HK-2 (cell line): Measurements from ENCODE around the gene ERRFI1.

Experiments used
- DNase-seq: peaks from one replicate; pipeline ENCODE4 v3.0.0-alpha.2; 2018; ENCODE audit not compliant: unreplicated experiment

Gene ERRFI1

DNA sequence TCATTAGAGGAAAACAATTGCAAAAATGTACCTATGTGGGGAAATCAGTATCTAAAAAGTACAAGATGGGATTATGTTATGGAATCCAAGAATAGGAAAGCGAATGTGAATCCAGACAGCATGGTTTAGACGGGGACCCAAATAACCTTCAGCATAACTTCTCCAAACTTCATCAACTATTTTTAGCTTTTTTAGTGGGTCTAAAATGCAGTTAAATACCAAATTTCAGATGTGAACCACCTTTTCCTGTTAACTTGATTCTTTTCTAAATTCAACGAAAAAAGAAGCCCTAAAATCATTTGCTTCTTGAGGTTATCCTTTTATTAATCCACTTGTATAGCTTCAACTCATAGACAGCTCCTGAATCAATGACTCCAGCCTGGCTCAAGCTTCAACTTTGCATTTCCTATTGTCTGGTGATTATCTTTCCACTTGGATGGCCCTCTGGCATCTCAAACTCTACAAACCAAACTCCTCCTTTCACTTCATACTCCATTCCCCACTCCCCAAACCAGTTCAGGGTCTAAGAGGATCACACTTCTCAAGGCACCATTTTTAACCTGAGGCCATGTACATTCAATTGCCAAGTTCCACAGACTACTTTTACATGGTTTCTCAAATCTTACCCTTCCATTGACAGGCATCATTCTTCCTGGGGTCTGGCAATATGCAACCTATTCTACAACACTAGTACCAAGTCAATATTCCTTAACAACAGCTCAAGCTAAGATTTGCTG is 7.4 kb downstream of the ERRFI1 start:
- no peak for DNase-seq

DNA sequence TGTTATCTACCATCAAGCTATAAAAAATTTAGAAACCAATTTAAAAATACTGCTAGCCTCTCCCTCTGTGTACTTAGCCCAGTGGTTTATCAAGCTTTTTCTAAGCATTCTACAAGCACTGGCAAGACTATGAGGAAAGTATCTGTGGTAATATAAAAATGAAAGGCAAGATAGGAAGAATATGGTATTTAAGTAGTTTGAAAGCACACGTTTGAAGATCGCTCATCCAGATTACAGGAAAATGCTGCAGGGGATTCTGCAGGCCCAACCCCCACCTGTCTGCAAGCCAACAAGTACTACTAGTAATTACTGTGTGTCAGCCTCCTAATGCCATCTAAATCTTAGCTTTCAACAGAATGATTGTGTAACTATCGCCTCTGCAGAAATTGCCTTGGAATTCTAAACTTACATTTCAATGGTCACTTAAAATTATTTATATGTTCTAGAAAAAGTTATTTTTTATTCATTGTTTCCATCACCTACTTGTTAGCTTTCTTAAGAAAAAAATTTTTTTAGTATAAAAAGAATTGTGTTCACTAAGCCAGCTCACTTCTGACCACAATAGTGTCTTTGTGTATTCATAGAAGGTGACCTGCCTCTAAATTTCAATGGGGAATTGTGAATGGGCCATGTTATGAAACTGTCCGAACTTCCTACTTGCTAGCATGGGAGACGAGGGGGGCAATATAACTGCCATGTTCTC is 8.5 kb downstream of the ERRFI1 start:
- DNase-seq, result no peak

DNA sequence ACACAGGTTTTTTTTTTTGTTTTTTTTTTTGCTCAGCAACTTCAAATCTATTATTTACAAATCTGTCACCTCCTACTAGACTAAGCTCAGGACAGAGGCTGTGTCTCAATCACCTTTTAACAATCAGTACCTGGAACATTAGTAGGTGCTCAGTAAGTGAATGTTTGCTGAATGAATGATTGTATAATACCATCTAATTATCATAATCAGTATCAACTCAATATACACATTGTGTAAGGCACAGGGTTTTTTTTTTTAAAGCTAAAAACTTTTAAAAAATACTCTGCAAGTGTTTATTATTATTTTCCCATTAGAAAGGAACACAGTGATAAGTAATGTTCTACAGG is 9.2 kb downstream of the ERRFI1 start:
- DNase-seq, result no peak

DNA sequence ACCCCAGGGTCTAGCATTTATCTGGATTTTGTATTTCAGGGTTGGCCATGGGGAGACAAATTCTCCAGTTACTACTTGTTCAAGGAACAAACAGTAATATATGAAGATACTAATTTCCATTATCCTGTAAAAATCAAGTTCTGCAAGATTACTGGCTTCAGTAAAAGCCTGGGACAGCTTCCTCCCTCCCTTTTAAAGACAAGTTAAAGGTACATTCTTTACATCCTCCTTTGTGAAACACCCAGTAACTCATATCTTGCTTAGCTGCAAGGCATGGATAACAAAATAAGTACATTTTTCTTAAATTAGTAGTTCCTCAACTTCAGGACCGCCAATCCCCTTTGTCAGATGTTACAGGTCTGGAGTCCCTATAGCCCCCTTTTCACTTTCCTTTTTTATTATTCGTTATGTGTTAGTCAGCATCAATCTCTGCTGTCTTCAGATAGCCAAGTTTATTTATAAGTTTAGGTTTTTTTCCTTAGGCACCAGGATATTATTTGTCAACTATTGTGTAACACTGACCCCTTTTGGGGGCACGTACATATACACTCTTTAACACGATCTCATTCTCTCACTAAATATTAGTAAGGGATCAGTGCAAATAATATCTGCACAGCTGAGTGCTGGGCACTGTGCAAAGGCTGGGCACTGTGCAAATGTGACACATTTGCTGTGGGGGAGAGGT is 9.8 kb downstream of the ERRFI1 start:
- no peak for DNase-seq

DNA sequence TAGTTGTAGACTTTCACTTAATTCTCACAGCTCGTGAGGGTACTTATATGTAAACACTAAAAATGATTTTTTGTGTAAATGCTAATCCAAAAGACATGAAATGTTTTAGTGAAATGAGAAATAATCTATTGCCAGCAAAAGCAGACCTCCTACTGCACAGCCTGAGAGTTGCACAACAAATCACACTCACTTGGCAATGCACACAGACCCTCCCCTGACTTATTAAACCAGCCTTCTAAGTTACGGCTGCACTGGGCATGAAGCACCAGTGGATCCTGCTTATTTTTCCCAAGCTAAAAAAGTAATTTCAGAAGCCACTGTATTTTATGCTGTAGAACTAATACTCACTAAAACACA is 10.3 kb downstream of the ERRFI1 start:
- DNase-seq, result no peak

DNA sequence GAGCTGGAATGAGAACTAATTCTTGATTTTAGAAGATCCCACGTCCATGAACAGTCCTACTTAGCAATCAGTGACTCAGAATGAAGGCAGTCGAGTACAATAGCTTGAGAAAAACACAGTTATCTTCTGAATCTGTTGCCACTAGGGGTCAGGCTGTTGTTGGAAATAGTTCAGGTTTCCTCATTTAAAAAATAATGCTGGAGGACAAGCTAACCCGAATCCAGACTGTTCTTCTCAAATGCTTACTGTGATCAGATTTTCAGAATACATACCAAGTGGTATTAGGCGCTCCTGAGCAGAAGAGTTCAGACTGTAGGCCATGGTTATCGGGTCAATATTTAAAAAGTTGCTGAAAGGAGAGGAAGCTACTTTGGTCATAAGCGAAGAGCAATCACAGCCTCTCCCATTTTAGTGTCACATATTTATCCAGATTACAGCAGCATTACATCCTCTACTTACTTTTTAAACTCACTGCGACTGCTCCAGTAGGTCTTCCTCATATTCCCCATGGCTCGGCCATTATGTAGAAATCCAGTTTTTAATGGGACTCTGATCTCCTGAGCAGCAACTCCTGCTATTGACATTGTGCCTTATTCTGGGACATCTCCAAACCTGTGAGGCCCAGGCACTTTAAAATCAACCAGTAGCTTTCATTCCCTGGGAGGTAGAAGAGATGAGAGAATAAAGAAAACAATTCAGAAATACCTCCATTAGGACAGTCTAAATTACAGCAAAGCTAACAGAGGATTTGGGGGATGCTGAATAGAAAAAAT is 10.9 kb downstream of the ERRFI1 start:
- no peak for DNase-seq

DNA sequence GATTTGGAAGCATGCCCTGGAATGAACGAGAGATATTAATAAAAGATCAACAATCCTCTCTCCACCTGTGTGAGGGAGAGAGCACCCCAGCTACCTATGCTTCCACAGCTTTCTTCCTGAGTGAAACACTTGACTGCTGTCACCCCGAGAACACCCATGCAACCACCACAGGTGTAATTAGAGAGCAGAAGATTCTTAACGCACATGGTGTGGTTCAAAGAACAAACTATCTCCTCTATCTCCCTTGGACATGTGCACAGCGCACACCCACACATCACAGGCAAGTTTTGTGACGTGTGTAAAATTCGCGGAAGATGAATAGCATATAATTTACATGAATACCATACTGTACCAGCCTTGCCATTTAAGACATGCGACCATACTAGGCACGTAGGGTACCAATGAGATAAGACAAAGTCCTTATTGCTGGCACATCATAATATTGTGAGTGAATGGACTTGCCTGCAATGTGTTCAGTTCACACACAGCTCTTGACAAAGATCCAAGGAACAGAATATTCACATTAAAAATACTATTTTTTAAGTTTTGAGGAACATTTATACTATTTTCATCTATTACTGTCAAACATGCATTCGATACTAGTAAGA is 11.6 kb downstream of the ERRFI1 start:
- DNase-seq, result no peak

DNA sequence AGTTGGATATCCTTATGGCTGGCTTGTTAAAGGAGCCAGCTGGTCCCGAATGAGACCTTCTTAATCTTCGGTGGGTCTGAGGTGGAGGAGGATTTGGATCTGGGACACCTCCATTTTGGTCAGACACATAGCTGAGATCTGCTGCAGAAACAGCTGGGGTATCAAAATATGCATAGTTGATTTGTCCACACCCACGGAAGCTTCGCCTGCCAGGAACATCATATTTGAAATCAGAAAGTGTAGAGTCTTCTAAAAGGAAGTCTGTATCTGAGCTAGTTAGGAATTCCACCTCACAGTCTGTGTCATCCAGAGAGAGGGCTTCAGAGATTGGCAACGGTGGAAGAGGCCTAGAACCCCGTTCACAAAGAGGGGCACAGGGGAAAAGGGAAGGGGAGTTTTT is 12.3 kb downstream of the ERRFI1 start:
- DNase-seq, result no peak

DNA sequence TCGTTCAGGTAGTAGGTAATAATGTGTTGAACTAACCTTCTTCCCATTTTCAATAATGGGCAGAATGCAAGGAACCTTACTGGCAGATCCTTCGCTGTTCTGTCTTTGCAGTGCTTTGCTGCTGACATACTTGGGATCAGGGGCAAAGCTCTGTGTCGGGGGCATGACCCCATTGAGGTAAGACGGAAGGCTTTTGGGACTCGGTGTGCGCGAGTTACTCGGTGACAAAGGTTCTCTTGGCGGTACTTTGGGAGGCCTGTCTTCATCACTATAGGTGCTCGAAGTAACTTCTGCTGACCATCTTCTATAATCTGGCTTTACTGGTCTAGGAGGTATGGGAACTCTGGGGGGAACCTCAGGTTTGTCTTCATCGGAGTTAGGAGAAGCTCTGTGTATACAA is 12.7 kb downstream of the ERRFI1 start:
- no peak for DNase-seq

DNA sequence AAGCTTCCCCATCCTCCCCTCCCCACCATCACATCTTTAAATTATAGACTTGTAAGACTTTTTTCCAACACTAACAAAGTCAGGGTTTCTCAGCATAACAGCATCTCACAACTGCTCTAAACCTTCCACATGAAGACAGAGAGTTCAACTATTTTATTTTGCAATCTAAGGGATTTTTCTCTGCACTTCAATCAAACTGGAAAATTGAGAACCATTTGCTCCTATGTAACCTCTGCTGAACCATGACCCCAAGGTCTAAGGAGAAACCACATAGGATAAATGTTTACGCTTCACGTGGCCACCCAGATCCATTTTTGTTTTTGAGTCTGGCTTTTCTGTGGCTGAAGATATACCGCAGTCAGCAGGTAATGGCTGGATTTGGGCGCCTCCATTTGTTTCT is 13.2 kb downstream of the ERRFI1 start:
- DNase-seq, result no peak

DNA sequence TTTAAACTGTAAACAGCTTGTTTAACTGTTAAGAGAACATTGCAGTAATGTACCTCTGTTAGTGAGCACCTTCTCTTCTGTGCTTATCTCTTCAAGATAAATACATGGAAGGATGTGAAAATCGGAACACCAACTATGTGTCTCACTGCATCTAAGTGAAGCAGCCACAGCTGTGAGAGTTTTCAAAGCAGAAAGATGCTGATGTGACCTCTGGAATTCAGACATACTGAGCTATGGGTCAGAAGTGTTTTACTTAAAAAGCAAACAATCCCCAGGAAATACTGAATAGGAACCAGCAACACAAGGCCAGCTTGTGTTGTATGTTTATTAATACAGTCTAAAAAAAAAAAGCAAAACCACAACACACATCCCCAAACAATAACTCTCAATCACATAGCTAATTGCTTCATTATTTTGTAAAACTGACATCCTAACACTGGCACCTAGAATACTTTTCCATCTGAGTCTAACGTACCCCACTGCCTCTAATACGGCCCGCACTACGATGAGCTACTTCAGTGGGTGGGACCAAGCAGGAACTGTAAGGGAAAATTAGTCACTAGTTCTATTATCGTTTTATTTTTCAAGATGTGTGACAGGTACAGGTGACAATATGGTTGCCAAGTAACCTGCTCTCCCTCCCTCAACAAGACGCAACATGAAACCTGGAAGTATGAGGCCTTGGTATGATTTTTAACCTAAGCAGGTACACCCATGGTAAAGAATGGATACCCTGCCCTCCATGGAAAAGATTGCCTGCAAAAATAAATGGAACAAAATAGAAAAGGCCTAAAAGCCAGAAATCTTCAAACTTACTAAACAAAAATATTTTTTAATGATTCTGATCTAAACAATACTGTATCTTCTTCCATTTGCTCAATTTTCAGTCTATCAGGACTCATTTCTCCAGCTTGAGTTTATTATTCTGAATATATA is 13.9 kb downstream of the ERRFI1 start:
- DNase-seq, result no peak

DNA sequence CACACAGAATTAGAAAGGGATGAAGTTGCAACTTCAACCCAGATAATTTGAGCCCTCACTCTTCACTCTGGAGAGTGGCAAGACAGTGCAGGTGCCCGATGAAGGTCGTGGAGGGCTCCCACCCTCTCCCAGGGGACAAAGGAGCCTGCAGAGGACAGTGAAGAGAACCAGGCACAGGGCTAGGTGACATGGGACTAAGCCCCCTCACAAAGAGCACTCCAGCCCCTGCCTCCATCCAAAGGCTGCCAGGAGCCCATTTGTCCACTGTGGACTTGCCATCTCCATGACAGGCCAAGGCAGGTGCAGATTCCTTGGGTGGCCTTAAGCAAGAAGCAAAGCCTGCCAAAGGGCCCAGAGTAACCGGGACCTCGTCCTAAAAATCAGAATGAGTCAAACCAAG is 15.1 kb downstream of the ERRFI1 start:
- DNase-seq, result no peak

DNA sequence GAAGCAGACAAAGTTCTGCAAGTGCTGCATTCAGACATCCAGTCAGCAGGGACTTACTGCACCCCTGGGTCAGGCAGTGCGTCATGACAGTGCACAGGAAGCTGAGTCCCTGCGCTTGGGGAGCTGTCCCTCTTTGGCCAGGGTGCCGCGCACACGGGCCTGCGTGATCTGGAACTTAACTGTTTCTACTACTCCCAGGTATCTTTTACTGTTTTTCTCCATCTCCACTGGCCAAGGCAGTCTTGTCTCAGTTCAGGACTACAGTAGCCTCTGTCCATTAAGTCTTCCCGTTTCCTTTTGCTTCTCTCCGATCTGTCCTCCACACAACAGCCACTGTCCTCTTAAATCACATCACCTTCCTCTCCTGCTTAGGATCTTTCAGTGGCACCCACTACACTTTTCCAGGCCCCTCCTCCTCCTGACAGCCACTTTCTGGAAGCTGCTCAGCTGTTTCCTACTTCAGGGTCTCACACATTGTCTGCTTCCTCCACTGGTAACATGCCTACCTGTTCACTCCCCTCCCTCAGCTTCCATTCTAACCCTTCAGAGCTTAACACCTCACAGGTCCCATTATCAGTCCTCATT is 15.9 kb downstream of the ERRFI1 start:
- no peak for DNase-seq

DNA sequence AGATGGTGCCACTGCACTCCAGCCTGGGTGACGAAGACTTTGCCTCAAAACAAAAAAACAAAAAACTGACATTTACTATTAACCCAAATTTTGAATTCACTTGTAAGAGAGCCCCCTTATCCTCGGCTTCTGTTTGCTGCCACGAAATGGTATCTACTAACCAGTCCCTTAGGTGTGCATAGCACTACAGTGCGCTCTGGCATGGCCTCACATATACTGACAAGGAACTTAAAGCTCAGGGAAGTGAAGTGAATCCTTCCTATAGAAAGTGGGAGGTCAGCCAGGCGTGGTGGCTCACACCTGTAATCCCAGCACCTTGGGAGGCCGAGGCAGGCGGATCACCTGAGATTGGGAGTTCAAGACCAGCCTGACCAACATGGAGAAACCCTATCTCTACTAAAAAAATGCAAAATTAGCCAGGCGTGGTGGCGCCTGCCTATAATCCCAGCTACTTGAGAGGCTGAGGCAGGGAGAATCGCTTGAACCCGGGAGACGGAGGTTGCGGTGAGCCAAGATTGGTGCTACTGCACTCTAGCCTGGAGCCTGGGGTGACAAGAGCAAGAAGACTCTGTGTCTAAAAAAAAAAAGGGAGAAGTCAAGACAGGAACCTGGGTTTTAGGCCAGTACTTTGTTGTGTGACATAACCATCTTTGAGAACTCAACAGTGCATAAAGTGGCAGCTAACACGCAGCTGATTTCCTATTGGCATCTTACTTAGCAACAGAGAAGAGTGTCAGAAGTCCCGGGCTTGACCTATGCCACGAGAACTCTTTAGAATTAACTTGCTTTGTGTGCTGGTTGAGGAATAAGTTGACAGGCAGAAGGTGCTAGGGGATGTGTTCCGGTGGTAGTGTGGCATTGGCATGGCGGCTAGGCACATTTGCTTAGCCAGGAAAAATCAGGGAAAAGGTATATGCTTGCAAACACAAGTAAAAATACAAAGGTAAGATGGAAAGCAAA is 16.8 kb downstream of the ERRFI1 start:
- DNase-seq, result no peak

DNA sequence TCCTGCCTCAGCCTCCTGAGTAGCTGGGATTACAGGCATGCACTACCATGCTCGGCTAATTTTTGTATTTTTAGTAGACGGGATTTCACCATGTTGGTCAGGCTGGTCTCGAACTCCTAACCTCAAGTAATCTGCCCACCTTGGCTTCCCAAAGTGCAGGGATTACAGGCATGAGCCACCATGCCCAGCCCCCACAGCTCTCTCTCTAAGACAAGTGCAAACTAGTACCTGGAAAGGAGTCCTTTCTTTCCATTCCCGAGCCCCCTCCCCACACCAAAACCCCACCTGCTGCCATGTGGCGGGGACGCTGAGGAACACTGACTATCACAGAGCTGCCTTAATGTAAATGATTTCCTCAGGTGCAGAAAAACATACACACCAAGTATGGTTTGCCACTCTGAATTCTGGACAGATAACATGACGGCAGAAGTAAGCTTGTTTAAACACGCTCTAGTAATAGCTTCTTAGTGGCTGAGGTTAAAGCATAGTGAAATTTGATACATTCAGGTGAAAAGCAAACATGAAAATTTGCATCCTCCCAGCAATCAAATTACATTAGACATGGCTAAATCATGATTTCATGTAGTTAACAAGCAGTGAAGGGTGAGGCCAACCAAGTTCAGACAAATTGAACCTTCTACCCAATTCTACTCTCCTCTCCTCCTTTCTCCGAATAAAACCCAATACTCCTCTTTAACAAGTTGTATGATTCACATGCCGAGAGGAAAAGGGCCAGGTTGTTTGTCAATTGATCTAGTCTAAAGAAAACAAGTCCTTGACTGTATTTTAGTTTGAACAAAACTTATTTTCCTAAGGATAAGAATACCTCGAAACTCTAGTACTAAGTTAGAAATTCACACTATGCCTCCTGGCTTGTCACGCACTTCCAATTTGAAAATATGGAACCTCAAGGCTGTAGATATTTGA is 19.8 kb downstream of the ERRFI1 start:
- no peak for DNase-seq

DNA sequence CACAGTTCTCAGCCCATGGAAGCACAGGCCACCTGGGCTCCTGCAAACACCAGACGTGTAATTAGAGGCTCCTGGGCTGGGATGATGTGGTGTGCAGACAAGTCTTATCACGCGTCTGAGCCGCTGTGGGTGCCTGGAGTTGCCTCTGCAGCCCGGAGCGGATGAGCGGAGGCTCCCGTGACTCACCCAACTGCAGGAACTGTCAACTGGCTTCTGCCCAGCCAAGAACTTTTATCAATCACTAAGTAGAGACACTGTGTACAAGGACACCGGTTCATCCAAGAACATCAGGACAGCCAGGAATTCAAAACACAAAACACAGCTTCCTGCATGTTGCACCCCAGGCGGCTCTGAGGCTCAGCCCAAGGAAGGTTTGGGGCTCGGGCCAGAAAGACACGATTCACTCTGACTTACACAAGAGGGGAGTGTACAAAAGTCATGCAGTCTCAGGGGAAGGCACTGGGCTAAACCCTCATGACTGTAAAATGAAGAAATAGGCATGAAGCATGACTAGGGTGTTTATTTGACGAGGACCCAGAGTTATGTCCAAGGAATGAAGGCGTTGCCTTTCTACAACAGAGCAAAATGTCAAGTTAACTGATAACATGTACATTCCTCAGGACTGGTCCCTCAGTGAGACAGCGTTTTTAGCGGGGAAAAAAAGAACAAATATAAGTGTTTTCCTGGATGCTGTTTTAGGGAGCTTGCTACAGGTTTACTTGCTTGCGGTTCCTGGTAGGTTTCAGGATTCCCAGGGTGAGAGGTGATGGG is 21.1 kb downstream of the ERRFI1 start:
- peak; percentile 69 for DNase-seq

DNA sequence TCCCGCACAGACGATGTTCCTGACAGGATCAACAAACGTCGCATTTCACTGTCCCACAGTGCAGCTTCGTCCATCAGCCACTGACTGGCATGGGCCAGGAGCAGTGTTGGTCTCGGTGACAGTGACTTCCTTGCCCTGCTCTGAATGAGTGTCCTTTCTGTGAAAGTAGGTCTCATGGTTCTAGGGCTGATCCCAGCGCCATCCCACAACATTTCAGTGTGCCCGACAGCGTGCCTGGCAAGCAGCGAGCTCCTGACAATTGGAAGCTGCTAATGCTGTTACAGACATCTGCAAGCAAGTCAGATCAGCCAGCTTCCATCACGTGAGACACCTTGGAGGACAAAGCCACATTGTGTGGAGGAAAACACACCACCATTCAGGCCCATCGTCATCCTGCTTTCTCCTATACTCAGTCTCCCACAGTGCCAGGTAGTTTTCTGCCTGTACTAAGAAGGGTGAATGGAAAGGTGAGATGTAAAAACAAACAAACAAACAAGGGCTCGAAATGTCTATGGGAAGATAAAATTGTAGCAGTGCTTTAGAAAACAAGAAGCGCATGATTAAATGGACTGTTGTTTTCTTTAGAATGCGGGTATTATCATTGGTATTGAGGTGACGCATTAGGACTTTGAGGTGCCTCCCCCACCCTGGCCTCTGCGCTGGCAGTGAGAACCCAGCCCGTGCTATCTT is 21.9 kb downstream of the ERRFI1 start:
- DNase-seq, result no peak
